RWPE2 (cell line): ENCODE results near the gene ARID4A.
"Not testable (repeated sequence)": the region's sequence is repeated elsewhere in the genome, so short reads cannot be mapped to it uniquely, and the experiment has no call there.

ENCODE experiments used
- ATAC-seq: fragments of 200-7000 bp; cut with Tn5 transposase; 3 replicates; pipeline ENCODE4 v1.9.1; 2021; ENCODE audit warnings: low read depth
- DNase-seq: peaks from one replicate; pipeline ENCODE4 v3.0.0-alpha.2; 2020; ENCODE audit warnings: low spot score
- H3K27ac ChIP-seq: fragments of 450-650 bp; 2 replicates; pipeline ENCODE4 v1.5.1; 2017; ENCODE audit warnings: mild to moderate bottlenecking; ENCODE audit not compliant: poor library complexity, severe bottlenecking
- H3K27me3 ChIP-seq: fragments of 250-450 bp; sonication (Bioruptor Pico); 2 replicates; pipeline ENCODE4 v1.5.1; 2021; ENCODE audit warnings: mild to moderate bottlenecking, moderate library complexity; ENCODE audit not compliant: insufficient read depth, poor library complexity, severe bottlenecking
- H3K36me3 ChIP-seq: fragments of 250-450 bp; sonication (Bioruptor Pico); 2 replicates; pipeline ENCODE4 v1.5.1; 2020; ENCODE audit warnings: low read depth, mild to moderate bottlenecking, moderate library complexity
- H3K4me1 ChIP-seq: fragments of 250-450 bp; sonication (Bioruptor Pico); 2 replicates; pipeline ENCODE4 v1.5.1; 2021; ENCODE audit warnings: mild to moderate bottlenecking, moderate library complexity; ENCODE audit not compliant: insufficient read depth, poor library complexity, severe bottlenecking
- H3K4me3 ChIP-seq: fragments of 250-450 bp; sonication (Bioruptor Pico); 2 replicates; pipeline ENCODE4 v1.5.1; 2021; ENCODE audit warnings: mild to moderate bottlenecking, moderate library complexity; ENCODE audit not compliant: severe bottlenecking
- H3K9me3 ChIP-seq: fragments of 250-450 bp; sonication (Bioruptor Pico); 2 replicates; pipeline ENCODE4 v1.5.1; 2021; ENCODE audit warnings: mild to moderate bottlenecking, moderate library complexity; ENCODE audit not compliant: severe bottlenecking
- CTCF ChIP-seq: fragments of 450-650 bp; IDR thresholded peaks from one replicate; pipeline ENCODE4 v1.5.1; 2017; ENCODE audit warnings: mild to moderate bottlenecking, moderate library complexity; ENCODE audit not compliant: poor library complexity, severe bottlenecking

The ARID4A gene

GRCh38 chr14:58332561-58332960, 34.2 kb downstream of the ARID4A start:
- Histone ChIP-seq H3K27me3 (no peaks in the 10 kb centered on the region), H3K27ac (no peak overlapping the region), H3K4me1 (peaks cover 11% of the 10 kb centered on the region), H3K36me3 (peaks cover 73% of the 10 kb centered on the region), H3K9me3 (no peaks in the 10 kb centered on the region), H3K4me3 (no peak overlapping the region)
- DNase-seq, result no peak
- ATAC-seq, result no peak
- TF ChIP-seq CTCF, result no peak

- H3K4me3 ChIP-seq, ATAC-seq, H3K9me3 ChIP-seq, H3K27me3 ChIP-seq, H3K4me1 ChIP-seq, H3K27ac ChIP-seq, DNase-seq: not testable (repeated sequence)
- H3K36me3 ChIP-seq, result peaks cover 50% of the 10 kb centered on the region
Measured at GRCh38 chr14:58339666-58340065, 41.3 kb downstream of the ARID4A start.

DNA sequence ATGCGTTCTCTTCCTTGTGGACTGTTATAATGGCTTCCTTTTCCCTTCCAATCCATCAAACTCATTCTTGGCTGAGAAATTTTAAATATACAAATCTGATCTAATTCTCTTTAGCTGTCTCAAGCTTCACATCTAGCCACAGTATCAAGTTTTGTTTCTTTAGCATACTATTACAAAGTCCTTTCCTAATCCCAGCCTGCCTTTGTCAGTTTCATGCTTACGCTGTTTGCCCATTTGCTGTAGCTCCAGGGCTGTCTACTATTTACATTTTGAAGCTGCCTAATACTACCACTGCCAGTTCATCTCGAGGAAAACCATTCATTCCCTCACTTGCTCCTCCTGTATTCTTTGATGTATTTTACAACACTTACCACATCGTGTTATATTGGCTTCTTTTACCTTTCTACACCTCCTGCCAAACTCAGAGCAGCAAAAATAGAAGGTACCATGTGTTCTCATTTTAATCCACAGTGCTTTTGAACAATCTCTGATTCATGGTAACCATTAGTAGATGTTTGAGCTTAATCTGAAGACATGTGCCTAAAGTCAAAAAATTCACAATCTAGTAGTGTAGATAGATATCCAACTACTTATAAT, 42.9 kb downstream of the ARID4A start:
- TF ChIP-seq CTCF, result no peak
- ATAC-seq (no peak), DNase-seq (no peak)
- H3K36me3 ChIP-seq, result peaks cover 59% of the 10 kb centered on the region
- no peak overlapping the region for H3K27ac ChIP-seq
- H3K9me3 ChIP-seq, result no peaks in the 10 kb centered on the region
- H3K4me1 ChIP-seq, result no peaks in the 10 kb centered on the region
- H3K4me3 ChIP-seq, result no peak overlapping the region
- H3K27me3 ChIP-seq, result no peaks in the 10 kb centered on the region

DNA sequence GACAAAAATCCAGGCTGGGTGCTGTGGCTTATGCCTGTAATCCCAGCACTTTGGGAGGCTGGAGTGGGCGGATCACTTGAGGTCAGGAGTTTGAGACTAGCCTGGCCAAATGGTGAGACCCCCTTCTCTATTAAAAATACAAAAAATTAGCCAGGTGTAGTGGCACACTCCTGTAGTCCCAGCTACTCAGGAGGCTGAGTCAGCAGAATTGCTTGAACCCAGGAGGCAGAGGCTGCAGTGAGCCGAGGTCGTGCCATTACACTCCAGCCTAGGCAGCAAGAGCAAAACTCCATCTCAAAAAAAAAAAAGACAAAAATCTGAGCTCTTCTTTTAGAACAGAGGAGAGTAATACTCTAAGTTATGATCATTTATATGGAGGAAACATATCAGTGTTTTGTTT, 45.2 kb downstream of the ARID4A start:
- H3K4me3 ChIP-seq, H3K27me3 ChIP-seq, ATAC-seq, H3K27ac ChIP-seq, DNase-seq, H3K4me1 ChIP-seq, H3K9me3 ChIP-seq: not testable (repeated sequence)
- H3K36me3 ChIP-seq, result peaks cover 63% of the 10 kb centered on the region

- Histone ChIP-seq H3K27me3 (no peaks in the 10 kb centered on the region), H3K4me1 (peaks cover 5% of the 10 kb centered on the region), H3K9me3 (no peaks in the 10 kb centered on the region), H3K27ac (no peak overlapping the region), H3K36me3 (peaks cover 63% of the 10 kb centered on the region), H3K4me3 (peak overlapping the region; percentile 0)
- ATAC-seq (no peak), DNase-seq (no peak)
- TF ChIP-seq CTCF, result no peak
Measured at GRCh38 chr14:58353516-58354299, 55.4 kb downstream of the ARID4A start.

GRCh38 chr14:58354808-58355207, 56.5 kb downstream of the ARID4A start:
- Histone ChIP-seq H3K4me3 (no peak overlapping the region), H3K27me3 (no peaks in the 10 kb centered on the region), H3K36me3 (peaks cover 67% of the 10 kb centered on the region), H3K4me1 (peaks cover 5% of the 10 kb centered on the region), H3K9me3 (no peaks in the 10 kb centered on the region), H3K27ac (no peak overlapping the region)
- DNase-seq (no peak), ATAC-seq (no peak)
- TF ChIP-seq CTCF, result no peak
